MCF 10A (cell line): Measurements from ENCODE around the gene ANAPC2. TPM values are rescaled to one million over a fixed set of nuclear protein-coding genes. Genes with fewer than 3 reads are reported as not detected.

ENCODE experiments used
- BruUV-seq: library from RNA; stranded (reverse); fragments of 400-500 nt; replicated peaks from 2 replicates; lab custom pipeline; 2021; lab: Mats Ljungman, UMichigan
- CTCF ChIA-PET: fragments of 300-600 bp; sonication (Branson Sonifier 250); formaldehyde crosslinking; extraction: SDS; loops from one replicate; lab custom pipeline; 2021; ENCODE audit warnings: antibody characterized with exemption, inconsistent platforms; lab: Yijun Ruan, JAX
- POLR2A ChIA-PET: fragments of 300-600, 350-650 bp; sonication (Branson Sonifier 250); formaldehyde crosslinking; extraction: SDS; loops from one replicate; lab custom pipeline; 2020; ENCODE audit warnings: antibody characterized with exemption, inconsistent platforms; lab: Yijun Ruan, JAX
- DNase-seq: peaks from one replicate; pipeline ENCODE4 v3.0.0-alpha.2; 2018; ENCODE audit not compliant: unreplicated experiment
- H3K27ac Mint-ChIP-seq: one replicate; pipeline ENCODE4 v1.8.0; 2022; ENCODE audit warnings: mild to moderate bottlenecking, low read depth, mixed read lengths; ENCODE audit not compliant: unreplicated experiment
- H3K27me3 Mint-ChIP-seq: one replicate; pipeline ENCODE4 v1.8.0; 2022; ENCODE audit warnings: mixed read lengths; ENCODE audit not compliant: insufficient read depth, unreplicated experiment
- H3K36me3 Mint-ChIP-seq: one replicate; pipeline ENCODE4 v1.8.0; 2022; ENCODE audit warnings: mild to moderate bottlenecking, moderate library complexity, mixed read lengths; ENCODE audit not compliant: insufficient read depth, unreplicated experiment
- H3K4me1 Mint-ChIP-seq: one replicate; pipeline ENCODE4 v1.8.0; 2022; ENCODE audit warnings: mixed read lengths; ENCODE audit not compliant: insufficient read depth, unreplicated experiment
- H3K4me3 Mint-ChIP-seq: one replicate; pipeline ENCODE4 v1.8.0; 2022; ENCODE audit warnings: mild to moderate bottlenecking, moderate library complexity, mixed read lengths; ENCODE audit not compliant: unreplicated experiment
- H3K9me3 Mint-ChIP-seq: one replicate; pipeline ENCODE4 v1.8.0; 2022; ENCODE audit warnings: mixed read lengths; ENCODE audit not compliant: unreplicated experiment
- CTCF ChIP-seq: fragments of 200-600 bp; IDR thresholded peaks from one replicate; pipeline ENCODE4 v1.8.0; 2022; ENCODE audit warnings: antibody characterized with exemption, mild to moderate bottlenecking; ENCODE audit not compliant: unreplicated experiment
- intact Hi-C: fragments of 100-400 bp; cut with micrococcal nuclease; formaldehyde crosslinking; loops from 2 replicates; pipeline ENCODE4 v1.14.1; 2022
- total RNA-seq: library from RNA; stranded (reverse); gene quantifications from 2 replicates; pipeline ENCODE4 v1.2.3, GENCODE V29; 2022

ANAPC2 gene
- total RNA-seq, 1 experiment from 2014 or later = 42.1 TPM

- H3K4me3 Mint-ChIP-seq = no peak overlapping the region
- H3K27ac Mint-ChIP-seq = no peak overlapping the region
- POLR2A ChIA-PET = interaction anchor here (1.0 to 1.5 kb wide), 2 partner anchors 17 to 19 kb away, joined by 4 to 5 read pairs; no protein-coding TSS in a partner anchor
- no TSS peak for BruUV-seq
- H3K4me1 Mint-ChIP-seq = no peaks in the 10 kb centered on the region
- TF ChIP-seq CTCF = no peak
- CTCF ChIA-PET = interaction anchor here (0.5 to 0.6 kb wide), 3 partner anchors 369 to 864 kb away, joined by 3 to 4 read pairs (median 3); no protein-coding TSS in a partner anchor
- intact Hi-C loops = no loop called here
- no peaks in the 10 kb centered on the region for H3K9me3 Mint-ChIP-seq
- DNase-seq = no peak
- no peaks in the 10 kb centered on the region for H3K36me3 Mint-ChIP-seq
- H3K27me3 Mint-ChIP-seq = no peaks in the 10 kb centered on the region
Measured at GRCh38 chr9:137148242-137148641, 40.1 kb downstream of the ANAPC2 start.

GRCh38 chr9:137147793-137148160, 40.6 kb downstream of the ANAPC2 start:
- Mint-ChIP-seq H3K27ac (no peak overlapping the region), H3K4me3 (no peak overlapping the region), H3K9me3 (no peaks in the 10 kb centered on the region), H3K4me1 (no peaks in the 10 kb centered on the region), H3K27me3 (peaks cover 1% of the 10 kb centered on the region), H3K36me3 (no peaks in the 10 kb centered on the region)
- no peak for TF ChIP-seq CTCF
- intact Hi-C loops = no loop called here
- no peak for DNase-seq
- POLR2A ChIA-PET = no interaction called here
- CTCF ChIA-PET = interaction anchor here (0.5 to 0.6 kb wide), 2 partner anchors 23 to 476 kb away, joined by 3 to 4 read pairs; no protein-coding TSS in a partner anchor
- BruUV-seq = no TSS peak

GRCh38 chr9:137147091-137147792, 41.1 kb downstream of the ANAPC2 start:
- CTCF ChIA-PET = interaction anchor here (0.5 kb wide), 1 partner anchor 24 kb away, joined by 3 read pairs; no protein-coding TSS in a partner anchor
- POLR2A ChIA-PET = no interaction called here
- no peak overlapping the region for H3K27ac Mint-ChIP-seq
- H3K4me3 Mint-ChIP-seq = no peak overlapping the region
- no peaks in the 10 kb centered on the region for H3K4me1 Mint-ChIP-seq
- H3K36me3 Mint-ChIP-seq = no peaks in the 10 kb centered on the region
- TF ChIP-seq CTCF = no peak
- no peak for DNase-seq
- H3K27me3 Mint-ChIP-seq = peaks cover 6% of the 10 kb centered on the region
- H3K9me3 Mint-ChIP-seq = no peaks in the 10 kb centered on the region
- intact Hi-C loops = no loop called here
- BruUV-seq = no TSS peak

GRCh38 chr9:137146527-137146918, 41.8 kb downstream of the ANAPC2 start:
- intact Hi-C loops = no loop called here
- no peak for DNase-seq
- no peak for TF ChIP-seq CTCF
- BruUV-seq = no TSS peak
- H3K4me3 Mint-ChIP-seq = no peak overlapping the region
- no peaks in the 10 kb centered on the region for H3K9me3 Mint-ChIP-seq
- ChIA-PET POLR2A (interaction anchor here (0.5 kb wide), 1 partner anchor 16 kb away, joined by 3 read pairs; no protein-coding TSS in a partner anchor), CTCF (no interaction called here)
- no peaks in the 10 kb centered on the region for H3K4me1 Mint-ChIP-seq
- H3K27ac Mint-ChIP-seq = no peak overlapping the region
- peaks cover 14% of the 10 kb centered on the region for H3K27me3 Mint-ChIP-seq
- H3K36me3 Mint-ChIP-seq = no peaks in the 10 kb centered on the region
